HG02678 (cell line): ENCODE data around the gene ZNF641.

ENCODE experiments used
- ATAC-seq: cut with Tn5 transposase; IDR thresholded peaks from one replicate; pipeline ENCODE4 v1.9.1; 2021; ENCODE audit warnings: mild to moderate bottlenecking, moderate library complexity; ENCODE audit not compliant: unreplicated experiment

ZNF641 gene

GRCh38 chr12:48350249-48351021, at the start of gene ZNF641:
Gene ZNF641, minus strand, starts transcription at chr12:48350919. Its CDS starts 2,829 bp downstream, at chr12:48348090.
- ATAC-seq: peak; percentile 87

GRCh38 chr12:48390026-48390425, 39.3 kb upstream of the ZNF641 start:
- no peak for ATAC-seq

- no peak for ATAC-seq
These were observed 38.7 kb upstream of the ZNF641 start for GRCh38 chr12:48389409-48389808.

GRCh38 chr12:48388938-48389337, 38.2 kb upstream of the ZNF641 start:
- ATAC-seq: no peak

GRCh38 chr12:48388460-48388859, 37.7 kb upstream of the ZNF641 start:
- no peak for ATAC-seq

- ATAC-seq: no peak
These were observed 29.9 kb upstream of the ZNF641 start for GRCh38 chr12:48380596-48380995.

- ATAC-seq: no peak
These were observed 29.1 kb upstream of the ZNF641 start for GRCh38 chr12:48379794-48380193.

- no peak for ATAC-seq
These were observed 26.9 kb upstream of the ZNF641 start for GRCh38 chr12:48377646-48378045.

GRCh38 chr12:48374164-48374563, 23.4 kb upstream of the ZNF641 start:
- ATAC-seq: no peak

- ATAC-seq: no peak
These were observed 15.4 kb upstream of the ZNF641 start for GRCh38 chr12:48366131-48366530.

- ATAC-seq: no peak
These were observed 11.1 kb upstream of the ZNF641 start for GRCh38 chr12:48361664-48362339.

GRCh38 chr12:48358937-48359513, 8.3 kb upstream of the ZNF641 start:
- ATAC-seq: no peak

- no peak for ATAC-seq
These were observed 5.5 kb upstream of the ZNF641 start for GRCh38 chr12:48356041-48356768.

- ATAC-seq: no peak
These were observed 1.5 kb upstream of the ZNF641 start for GRCh38 chr12:48352157-48352760.

- peak; percentile 6 for ATAC-seq
These were observed 446 bp upstream of the ZNF641 start for GRCh38 chr12:48351022-48351708.

- no peak for ATAC-seq
These were observed 1.2 kb downstream of the ZNF641 start for GRCh38 chr12:48349471-48349870.

GRCh38 chr12:48342980-48343379, 7.7 kb downstream of the ZNF641 start:
- no peak for ATAC-seq

GRCh38 chr12:48340943-48341342, 9.8 kb downstream of the ZNF641 start:
- ATAC-seq: no peak

GRCh38 chr12:48339442-48340117, 11.1 kb downstream of the ZNF641 start:
- no peak for ATAC-seq

- no peak for ATAC-seq
These were observed 14.2 kb downstream of the ZNF641 start for GRCh38 chr12:48336564-48336963.
